NOMO-1 treated with DMSO at 0.1 percent for 48 hours (cell line): Measurements from ENCODE around the gene BAK1.
"Not testable (repeated sequence)": the region's sequence is repeated elsewhere in the genome, so short reads cannot be mapped to it uniquely, and the experiment has no call there.

Source experiments
- DNase-seq: peaks from one replicate; lab custom pipeline; 2025; ENCODE audit not compliant: unreplicated experiment; lab: John Stamatoyannopoulos, UW

BAK1 gene

DNA sequence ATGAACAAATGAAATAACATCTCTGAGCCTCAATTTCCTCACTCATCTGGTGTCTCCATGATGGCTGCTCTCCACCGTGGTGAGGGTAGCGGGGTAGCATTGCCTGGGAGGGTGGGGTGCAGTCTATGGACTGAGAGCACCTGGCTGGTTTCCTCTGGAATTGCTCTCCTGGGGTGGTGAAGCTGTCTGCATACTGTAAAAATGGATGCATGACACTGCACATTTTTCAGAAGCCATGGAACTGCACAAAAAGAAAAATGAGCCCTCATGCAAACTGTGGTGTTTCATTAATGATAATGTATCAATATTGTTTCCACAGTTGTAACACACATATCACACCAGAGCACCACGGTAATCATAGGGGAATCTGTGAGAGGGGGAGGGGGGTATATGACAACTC lies 28.9 kb upstream of the BAK1 start:
- DNase-seq, result no peak

DNA sequence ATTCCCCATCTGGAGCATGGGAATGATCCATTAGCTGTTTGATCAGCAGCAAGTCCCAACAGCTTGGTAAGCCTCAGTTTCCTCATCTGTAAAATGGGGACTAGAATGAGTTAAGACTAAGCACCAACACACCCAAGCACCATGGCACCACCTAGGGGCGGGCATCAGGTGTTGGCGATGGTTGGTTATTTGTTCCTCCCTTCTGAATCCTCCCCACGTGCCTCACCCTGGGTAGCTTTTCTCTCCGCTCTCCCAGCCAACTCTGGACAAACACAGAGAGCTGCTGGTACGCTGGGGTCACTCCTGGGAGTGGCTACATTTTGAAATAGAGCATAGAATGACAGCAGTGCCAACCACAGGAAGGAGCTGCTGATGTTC lies 27.7 kb upstream of the BAK1 start:
- DNase-seq, result peak; percentile 23

- no peak for DNase-seq
Observed at GRCh38 chr6:33607126-33607783, 27.2 kb upstream of the BAK1 start.

- DNase-seq, result no peak
Observed at GRCh38 chr6:33606642-33607041, 26.6 kb upstream of the BAK1 start.

DNA sequence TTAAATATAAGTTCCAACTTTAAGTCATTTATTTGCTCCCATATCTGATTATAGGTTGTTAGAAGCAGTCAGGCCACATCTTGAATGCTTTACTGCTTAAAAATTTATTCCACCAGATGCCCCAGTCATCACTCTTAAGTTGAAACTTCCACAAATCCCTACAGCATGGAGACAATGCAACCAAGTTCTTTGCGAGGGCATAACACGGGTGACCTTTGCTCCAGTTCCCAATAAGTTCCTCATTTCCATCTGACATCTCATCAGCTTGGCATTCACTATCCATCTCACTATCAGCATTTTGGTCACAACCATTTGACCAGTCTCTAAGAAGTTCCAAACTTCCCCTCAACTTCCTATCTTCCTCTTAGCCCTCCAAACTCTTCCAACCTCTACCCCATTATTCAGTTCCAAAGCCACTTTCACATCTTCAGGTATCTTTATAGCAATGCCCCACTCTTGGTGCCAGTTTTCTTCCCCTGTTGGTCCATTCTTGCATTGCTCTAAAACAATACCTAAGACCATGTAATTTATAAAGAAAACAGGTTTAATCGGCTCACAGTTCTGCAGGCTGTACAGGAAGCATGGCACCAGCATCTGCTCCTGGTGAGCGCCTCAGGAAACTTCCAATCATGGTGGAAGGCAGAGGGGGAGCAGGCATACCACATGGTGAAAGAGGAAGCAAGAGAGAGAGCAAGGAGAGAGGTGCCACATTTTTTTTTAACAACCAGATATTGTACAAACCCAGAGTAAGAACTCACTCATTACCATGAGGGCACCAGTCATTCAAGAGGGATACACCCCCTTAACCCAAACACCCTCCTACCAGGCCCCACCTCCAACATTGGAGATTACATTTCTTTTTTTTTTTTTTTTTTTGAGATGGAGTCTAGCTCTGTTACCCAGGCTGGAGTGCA lies 25.1 kb upstream of the BAK1 start:
- DNase-seq, result peak; percentile 7

DNA sequence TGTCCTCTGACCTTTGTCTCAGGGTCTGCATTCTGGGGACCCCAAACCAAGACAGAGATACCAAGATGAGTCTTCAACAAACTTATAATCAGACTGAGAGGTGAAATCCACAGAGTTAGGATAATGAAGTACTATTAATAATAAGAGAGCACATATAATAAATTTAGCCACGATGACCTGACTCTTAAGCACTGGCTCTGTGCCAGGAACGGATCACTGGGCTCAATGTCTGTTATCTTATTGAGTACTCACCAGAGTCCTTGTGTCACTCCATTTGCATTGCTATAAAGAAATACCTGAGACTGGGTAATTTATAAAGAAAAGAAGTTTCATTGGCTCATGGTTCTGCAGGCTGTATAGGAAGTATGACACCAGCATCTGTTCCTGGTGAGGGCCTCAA lies 22.1 kb upstream of the BAK1 start:
- no peak for DNase-seq

GRCh38 chr6:33600761-33601160 lies 20.7 kb upstream of the BAK1 start:
- no peak for DNase-seq

GRCh38 chr6:33599413-33599938 lies 19.4 kb upstream of the BAK1 start:
- no peak for DNase-seq

DNA sequence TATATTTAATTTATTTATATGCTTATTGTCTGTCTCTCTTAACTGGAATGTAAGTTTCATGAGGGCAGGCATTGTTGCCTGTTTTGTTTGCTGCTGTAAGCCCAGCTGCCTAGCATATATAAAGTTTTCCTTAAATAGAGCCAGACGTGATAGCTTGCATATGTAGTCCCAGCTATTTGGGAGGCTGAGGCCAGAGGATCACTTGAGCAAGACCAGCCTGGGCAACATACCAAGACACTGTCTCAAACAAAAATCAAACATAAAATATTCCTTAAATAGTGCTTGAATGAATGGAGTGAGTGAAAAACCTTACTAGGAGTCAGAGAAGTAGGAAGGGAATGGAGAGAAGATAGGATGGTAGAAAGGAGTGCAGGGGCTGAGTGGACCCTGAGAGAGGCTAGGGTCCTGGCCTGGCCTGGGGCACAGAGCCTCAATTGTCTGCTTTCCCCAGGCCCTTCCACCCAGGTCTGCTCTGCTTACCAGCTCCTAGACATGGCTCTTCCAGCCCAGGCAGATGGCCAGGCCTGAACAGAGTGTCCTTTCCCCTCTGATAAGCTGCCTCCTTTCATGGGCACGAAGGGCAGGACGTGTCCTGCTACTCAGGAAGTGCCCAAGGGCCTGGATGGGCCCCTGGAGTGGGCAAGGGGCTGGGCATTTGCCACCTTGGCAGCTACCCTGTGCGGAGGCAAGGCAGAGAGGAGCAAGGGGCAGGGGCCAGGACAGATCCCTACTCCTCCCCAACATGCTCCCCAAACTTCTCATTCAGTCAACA lies 17.7 kb upstream of the BAK1 start:
- no peak for DNase-seq

- DNase-seq, result not testable (repeated sequence)
Observed at GRCh38 chr6:33596894-33597293, 16.8 kb upstream of the BAK1 start.

DNA sequence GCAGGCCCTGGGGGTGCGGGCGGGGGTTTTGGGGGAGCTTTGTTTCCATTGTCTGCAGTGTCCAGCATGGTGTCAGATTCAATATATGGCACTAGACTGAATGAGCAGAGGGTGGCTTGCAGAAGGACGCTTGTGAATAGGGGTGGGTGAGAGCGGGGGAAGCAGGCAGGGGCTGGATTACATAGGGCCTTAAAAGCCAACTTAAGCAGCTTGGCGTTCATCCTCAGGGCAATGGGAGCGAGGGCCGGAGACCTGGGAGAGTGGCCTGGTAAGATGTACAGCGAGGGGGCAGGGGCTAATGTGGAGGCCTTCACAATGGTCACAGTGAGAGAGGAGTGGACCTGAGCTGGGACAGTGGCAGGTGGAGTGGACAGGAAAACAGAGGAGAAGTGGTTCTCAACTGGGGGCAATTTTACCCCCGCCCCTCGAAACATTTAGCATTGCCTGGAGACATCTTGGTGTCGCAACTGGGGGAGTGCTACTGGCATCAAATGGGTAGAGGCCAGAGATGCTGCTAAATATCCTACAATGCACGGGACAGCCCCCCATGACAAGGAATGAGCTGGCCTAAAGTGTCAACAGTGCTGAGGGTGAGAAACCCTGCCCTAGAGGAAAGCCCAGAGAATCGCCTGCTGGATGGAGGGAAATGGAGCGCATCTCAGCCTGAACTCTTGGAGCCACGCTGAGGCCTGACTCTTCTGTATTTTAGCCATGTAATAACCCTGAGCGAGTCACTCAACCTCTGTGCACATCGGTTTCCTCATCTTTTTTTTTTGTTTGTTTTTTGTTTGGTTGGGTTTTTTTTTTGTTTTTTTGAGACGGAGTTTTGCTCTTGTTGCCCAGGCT lies 15.1 kb upstream of the BAK1 start:
- DNase-seq, result no peak

DNA sequence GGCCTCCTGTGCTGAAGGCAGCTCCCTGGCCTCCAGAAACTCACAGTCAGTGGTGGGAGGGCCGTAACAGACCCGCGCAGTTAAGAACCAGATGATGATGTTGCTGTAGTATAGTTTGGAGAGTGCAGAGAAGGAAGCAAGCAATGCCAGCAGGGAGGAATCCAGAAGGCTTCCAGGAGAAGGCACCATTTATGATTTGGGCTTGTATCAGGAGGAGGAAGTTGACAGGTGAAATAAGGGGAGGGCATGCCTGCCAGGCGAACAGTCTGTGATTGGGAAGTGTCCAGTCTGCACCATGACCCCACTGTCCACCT lies 13.3 kb upstream of the BAK1 start:
- DNase-seq, result no peak

GRCh38 chr6:33592595-33593413 lies 12.7 kb upstream of the BAK1 start:
- no peak for DNase-seq

DNA sequence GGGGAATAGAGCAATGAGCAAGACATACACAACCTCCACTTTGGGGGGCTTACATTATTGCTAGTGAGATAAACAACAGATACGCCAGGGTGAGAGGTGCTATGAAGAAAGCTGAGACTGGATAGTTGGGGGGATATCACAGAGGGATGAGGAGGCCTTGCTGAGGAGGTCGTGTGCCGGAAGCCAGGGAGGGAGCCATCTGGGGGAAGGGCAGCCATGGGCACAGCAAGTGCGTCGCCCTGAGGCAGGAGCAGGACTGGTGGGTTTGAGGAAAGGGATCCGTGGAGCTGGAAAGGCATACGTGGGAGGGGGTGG lies 12.2 kb upstream of the BAK1 start:
- DNase-seq, result no peak

DNA sequence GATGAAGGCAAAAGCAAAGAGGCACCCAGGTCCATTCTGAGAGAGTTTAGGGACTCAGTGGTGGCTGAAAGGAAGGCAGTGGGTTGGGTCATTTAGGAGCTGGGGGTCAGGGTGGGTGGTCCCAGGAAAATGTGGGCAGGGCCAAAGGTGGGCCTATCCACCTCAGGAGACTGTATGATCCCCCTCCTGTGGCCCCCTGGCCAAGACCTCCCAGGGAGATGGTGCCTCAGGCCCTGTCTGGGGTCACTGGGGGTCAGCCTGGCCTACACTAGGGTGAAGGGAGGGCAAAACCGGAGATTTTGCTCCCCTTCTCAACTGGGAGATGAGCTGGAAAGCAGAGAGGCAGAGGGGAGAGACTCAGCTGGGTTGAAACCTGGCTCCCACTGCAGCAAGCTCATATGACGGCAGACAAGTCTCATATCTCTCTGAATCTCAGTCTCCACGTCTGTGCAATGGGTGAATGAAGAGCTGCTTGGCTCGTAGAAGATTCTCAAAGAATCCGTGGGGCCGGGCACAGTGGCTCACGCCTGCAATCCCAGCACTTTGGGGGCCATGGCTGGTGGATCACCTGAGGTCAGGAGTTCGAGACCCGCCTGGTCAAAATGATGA lies 11.5 kb upstream of the BAK1 start:
- DNase-seq, result no peak

GRCh38 chr6:33590531-33591198 lies 10.6 kb upstream of the BAK1 start:
- DNase-seq, result no peak

DNA sequence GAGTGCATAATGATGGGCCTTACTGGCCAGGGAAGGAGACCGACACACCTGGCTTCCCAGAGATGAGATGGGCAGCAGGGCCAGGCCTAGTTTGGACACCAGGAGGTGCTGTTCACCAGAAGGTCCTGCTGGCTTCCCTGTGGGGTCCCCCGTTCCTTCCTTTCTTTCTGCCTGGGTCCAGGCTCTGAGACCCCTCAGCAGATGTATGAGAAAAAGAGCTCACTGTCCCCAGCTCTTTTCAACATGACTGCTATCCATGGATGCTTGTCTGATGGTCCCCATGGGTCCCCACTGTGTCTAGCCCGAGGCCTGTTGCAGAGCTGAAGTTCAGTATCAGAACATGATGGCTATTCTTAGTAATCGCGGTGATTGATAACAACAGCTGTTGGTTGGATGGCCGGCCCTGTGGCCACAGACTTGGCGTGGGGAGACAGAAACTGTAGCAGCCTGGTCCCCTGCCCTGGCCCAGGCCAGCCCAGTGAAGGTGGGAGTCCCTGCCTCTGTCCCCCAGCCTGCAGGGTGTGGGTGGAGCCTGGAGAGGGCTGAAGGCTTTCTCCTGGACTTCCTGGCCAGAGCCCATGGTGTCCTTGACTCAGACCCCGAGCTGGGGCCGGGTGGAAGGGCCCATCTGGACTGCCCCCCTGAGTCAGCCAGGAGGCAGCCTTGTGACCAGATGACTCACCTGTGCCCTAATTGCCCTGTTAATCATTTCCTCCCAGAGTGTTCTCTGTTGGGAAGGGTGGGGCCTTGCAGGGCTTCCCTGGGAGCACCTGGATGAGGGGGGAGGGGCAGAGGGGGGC lies 9.9 kb upstream of the BAK1 start:
- DNase-seq, result peak; percentile 20

GRCh38 chr6:33589392-33589730 lies 9.3 kb upstream of the BAK1 start:
- DNase-seq, result no peak
